Naive thymus-derived CD4-positive, alpha-beta T cell (primary cell): ENCODE measurements around the gene E4F1. TPM values are rescaled to one million over a fixed set of nuclear protein-coding genes. Genes with fewer than 3 reads are reported as not detected.

ENCODE experiments used
- ATAC-seq: fragments of 150-1000 bp; cut with Tn5 transposase; 2 replicates; pipeline ENCODE4 v1.10.0; 2021; ENCODE audit warnings: mild to moderate bottlenecking, moderate library complexity
- CTCF ChIA-PET: fragments of 350-600 bp; sonication (Branson Sonifier 250); formaldehyde crosslinking; loops from one replicate; lab custom pipeline; 2021; ENCODE audit warnings: antibody characterized with exemption; lab: Charles Lee
- POLR2A ChIA-PET: fragments of 350-600 bp; sonication (Branson Sonifier 250); formaldehyde crosslinking; loops from one replicate; lab custom pipeline; 2021; ENCODE audit warnings: antibody characterized with exemption, inconsistent platforms; lab: Charles Lee
- DNase-seq, 9 donors: peaks; one replicate each; pipeline versions ENCODE4 v3.0.0 to v3.0.0-alpha.2; 2020 to 2022; ENCODE audit warnings: mixed read lengths in 1 of 9
- H3K27ac ChIP-seq: one replicate; pipeline ENCODE4 v1.7.0; 2013; ENCODE audit warnings: mild to moderate bottlenecking, low read depth, low read length, moderate library complexity
- H3K27me3 ChIP-seq, 2 donors: one replicate each; pipeline ENCODE4 v1.7.0; 2013; ENCODE audit warnings: low read length in 2 of 2, mild to moderate bottlenecking in 2 of 2, moderate library complexity in 2 of 2; ENCODE audit not compliant: control insufficient read depth in 2 of 2, insufficient read depth in 2 of 2
- H3K36me3 ChIP-seq, 3 experiments: 1 replicate in 2 of 3; 2 replicates in 1 of 3; pipeline ENCODE4 v1.7.0; 2013; ENCODE audit warnings: low read length in 3 of 3, mild to moderate bottlenecking in 3 of 3, moderate library complexity in 1 of 3; ENCODE audit not compliant: insufficient read depth in 3 of 3, control insufficient read depth in 2 of 3
- H3K4me1 ChIP-seq, 2 donors: one replicate each; pipeline ENCODE4 v1.7.0; 2013; ENCODE audit warnings: low read length in 2 of 2, mild to moderate bottlenecking in 2 of 2, moderate library complexity in 1 of 2; ENCODE audit not compliant: control insufficient read depth in 2 of 2, insufficient read depth in 2 of 2
- H3K4me3 ChIP-seq: 2 replicates; pipeline ENCODE4 v1.7.0; 2013; ENCODE audit warnings: mild to moderate bottlenecking, low read length
- H3K9me3 ChIP-seq, 3 experiments: 1 replicate in 2 of 3; 2 replicates in 1 of 3; pipeline ENCODE4 v1.7.0; 2013; ENCODE audit warnings: low read length in 3 of 3; ENCODE audit not compliant: control insufficient read depth in 2 of 3
- H3K27ac Mint-ChIP-seq, 9 donors: one replicate each; pipeline ENCODE4 v1.8.0; 2020 to 2022; ENCODE audit warnings: mixed read lengths in 9 of 9, mild to moderate bottlenecking in 8 of 9, moderate library complexity in 5 of 9, inconsistent platforms in 2 of 9
- H3K27me3 Mint-ChIP-seq, 5 donors: one replicate each; pipeline ENCODE4 v1.8.0; 2021 to 2022; ENCODE audit warnings: mixed read lengths in 5 of 5, mild to moderate bottlenecking in 1 of 5
- H3K36me3 Mint-ChIP-seq, 5 donors: one replicate each; pipeline ENCODE4 v1.8.0; 2020 to 2022; ENCODE audit warnings: mixed read lengths in 5 of 5, mild to moderate bottlenecking in 3 of 5, inconsistent platforms in 1 of 5
- H3K4me1 Mint-ChIP-seq, 7 donors: one replicate each; pipeline ENCODE4 v1.8.0; 2020 to 2022; ENCODE audit warnings: mixed read lengths in 7 of 7, mild to moderate bottlenecking in 3 of 7, inconsistent platforms in 1 of 7
- H3K4me3 Mint-ChIP-seq, 10 donors: one replicate each; pipeline ENCODE4 v1.8.0; 2020 to 2022; ENCODE audit warnings: mild to moderate bottlenecking in 10 of 10, mixed read lengths in 10 of 10, moderate library complexity in 6 of 10, inconsistent platforms in 2 of 10
- H3K9me3 Mint-ChIP-seq, 11 donors: one replicate each; pipeline ENCODE4 v1.8.0; 2020 to 2022; ENCODE audit warnings: mixed read lengths in 11 of 11, mild to moderate bottlenecking in 4 of 11, inconsistent platforms in 1 of 11, moderate library complexity in 1 of 11
- intact Hi-C, 2 donors: fragments of 100-400 bp; cut with micrococcal nuclease; formaldehyde crosslinking; loops; one replicate each; pipeline ENCODE4 v1.15.1; 2023
- polyA plus RNA-seq, 2 donors: library from polyadenylated mRNA; unstranded; fragments of 300-500 nt; fragmentation: Illumina TruSeq; gene quantifications; one replicate each; pipeline ENCODE4 v1.2.3, GENCODE V29; 2021
- total RNA-seq, 6 experiments: library from RNA in 5 of 6; stranded (reverse) in 5 of 6; gene quantifications; 1 replicate in 5 of 6; 2 replicates in 1 of 6; pipeline ENCODE4 v1.2.3 and lab custom pipeline; 2021 to 2026

Gene E4F1
- total and polyA plus RNA-seq, 7 experiments from 2014 or later: 12.6 to 45.6 (median 33.6) TPM

GRCh38 chr16:2233872-2234812, 10.8 kb downstream of the E4F1 start:
- H3K36me3 ChIP-seq: peaks cover 0 to 67% (median 11%) of the 10 kb centered on the region in 3 experiments
- H3K4me1 ChIP-seq: no peaks in the 10 kb centered on the region
- H3K4me3 ChIP-seq: no peak overlapping the region
- H3K4me3 Mint-ChIP-seq: no peak overlapping the region
- ATAC-seq: no peak
- peak overlapping the region in 1 of 9 donors; percentile 46 for H3K27ac Mint-ChIP-seq
- intact Hi-C loops: no loop called here
- ChIA-PET POLR2A (no interaction called here), CTCF (no interaction called here)
- no peak overlapping the region for H3K27ac ChIP-seq
- H3K9me3 Mint-ChIP-seq: no peaks in the 10 kb centered on the region
- no peak for DNase-seq
- no peaks in the 10 kb centered on the region for H3K27me3 ChIP-seq
- H3K4me1 Mint-ChIP-seq: peaks cover 0 to 6% (median 0%) of the 10 kb centered on the region in 7 donors
- H3K27me3 Mint-ChIP-seq: no peaks in the 10 kb centered on the region
- peaks cover 0 to 33% (median 7%) of the 10 kb centered on the region in 5 donors for H3K36me3 Mint-ChIP-seq
- no peaks in the 10 kb centered on the region for H3K9me3 ChIP-seq

GRCh38 chr16:2234813-2235170, 11.4 kb downstream of the E4F1 start:
- H3K4me1 ChIP-seq: no peaks in the 10 kb centered on the region
- no peak for DNase-seq
- Mint-ChIP-seq H3K27me3 (no peaks in the 10 kb centered on the region), H3K36me3 (peaks cover 0 to 29% (median 7%) of the 10 kb centered on the region in 5 donors), H3K9me3 (no peaks in the 10 kb centered on the region), H3K4me1 (peaks cover 0 to 6% (median 0%) of the 10 kb centered on the region in 7 donors), H3K27ac (no peak overlapping the region), H3K4me3 (no peak overlapping the region)
- POLR2A ChIA-PET: no interaction called here
- H3K27me3 ChIP-seq: no peaks in the 10 kb centered on the region
- ATAC-seq: no peak
- no peak overlapping the region for H3K27ac ChIP-seq
- CTCF ChIA-PET: no interaction called here
- intact Hi-C loops: no loop called here
- H3K4me3 ChIP-seq: no peak overlapping the region
- H3K36me3 ChIP-seq: peaks cover 0 to 61% (median 10%) of the 10 kb centered on the region in 3 experiments
- H3K9me3 ChIP-seq: no peaks in the 10 kb centered on the region

- no peaks in the 10 kb centered on the region for H3K4me1 ChIP-seq
- POLR2A ChIA-PET: no interaction called here
- H3K27me3 ChIP-seq: no peaks in the 10 kb centered on the region
- H3K4me1 Mint-ChIP-seq: peaks cover 0 to 6% (median 0%) of the 10 kb centered on the region in 7 donors
- H3K36me3 Mint-ChIP-seq: peaks cover 0 to 24% (median 3%) of the 10 kb centered on the region in 5 donors
- no peaks in the 10 kb centered on the region for H3K27me3 Mint-ChIP-seq
- ATAC-seq (no peak), DNase-seq (no peak)
- H3K27ac Mint-ChIP-seq: no peak overlapping the region
- H3K4me3 Mint-ChIP-seq: no peak overlapping the region
- H3K9me3 Mint-ChIP-seq: no peaks in the 10 kb centered on the region
- peaks cover 0 to 56% (median 5%) of the 10 kb centered on the region in 3 experiments for H3K36me3 ChIP-seq
- H3K4me3 ChIP-seq: no peak overlapping the region
- no peak overlapping the region for H3K27ac ChIP-seq
- CTCF ChIA-PET: no interaction called here
- H3K9me3 ChIP-seq: no peaks in the 10 kb centered on the region
- intact Hi-C loops: no loop called here
These were observed 11.9 kb downstream of the E4F1 start for GRCh38 chr16:2235234-2235651.

- intact Hi-C loops: no loop called here
- ATAC-seq: no peak
- Mint-ChIP-seq H3K9me3 (no peaks in the 10 kb centered on the region), H3K36me3 (peaks cover 0 to 23% (median 3%) of the 10 kb centered on the region in 5 donors), H3K27me3 (no peaks in the 10 kb centered on the region), H3K27ac (no peak overlapping the region), H3K4me3 (no peak overlapping the region), H3K4me1 (peaks cover 0 to 6% (median 0%) of the 10 kb centered on the region in 7 donors)
- ChIA-PET POLR2A (no interaction called here), CTCF (no interaction called here)
- Histone ChIP-seq H3K36me3 (peaks cover 0 to 51% (median 5%) of the 10 kb centered on the region in 3 experiments), H3K4me3 (no peak overlapping the region), H3K9me3 (no peaks in the 10 kb centered on the region), H3K27ac (no peak overlapping the region), H3K4me1 (no peaks in the 10 kb centered on the region), H3K27me3 (no peaks in the 10 kb centered on the region)
- DNase-seq: no peak
These were observed 12.4 kb downstream of the E4F1 start for GRCh38 chr16:2235695-2236336.

- ChIA-PET CTCF (no interaction called here), POLR2A (no interaction called here)
- Mint-ChIP-seq H3K9me3 (no peaks in the 10 kb centered on the region), H3K27ac (no peak within 1 kb of the TSS), H3K4me1 (peaks cover 0 to 6% (median 0%) of the 10 kb centered on the region in 7 donors), H3K27me3 (no peaks in the 10 kb centered on the region), H3K4me3 (no peak within 1 kb of the TSS), H3K36me3 (peaks cover 0 to 19% (median 3%) of the 10 kb centered on the region in 5 donors)
- intact Hi-C loops: no loop called here
- Histone ChIP-seq H3K4me1 (no peaks in the 10 kb centered on the region), H3K36me3 (peaks cover 0 to 44% (median 3%) of the 10 kb centered on the region in 3 experiments), H3K27ac (no peak within 1 kb of the TSS), H3K9me3 (no peaks in the 10 kb centered on the region), H3K27me3 (no peaks in the 10 kb centered on the region), H3K4me3 (no peak within 1 kb of the TSS)
- no peak for ATAC-seq
- no peak for DNase-seq
These were observed 13.1 kb downstream of the E4F1 start, which contains the start of gene DNASE1L2 for GRCh38 chr16:2236337-2237101. Gene DNASE1L2, plus strand, starts transcription at chr16:2236444. Its CDS starts 373 bp downstream, at chr16:2236817.

GRCh38 chr16:2237102-2237482, 13.7 kb downstream of the E4F1 start:
- DNase-seq (no peak), ATAC-seq (no peak)
- POLR2A ChIA-PET: no interaction called here
- no peaks in the 10 kb centered on the region for H3K4me1 ChIP-seq
- H3K9me3 ChIP-seq: no peaks in the 10 kb centered on the region
- no peaks in the 10 kb centered on the region for H3K27me3 Mint-ChIP-seq
- no peaks in the 10 kb centered on the region for H3K9me3 Mint-ChIP-seq
- no peak overlapping the region for H3K27ac ChIP-seq
- no peak overlapping the region for H3K4me3 Mint-ChIP-seq
- H3K27ac Mint-ChIP-seq: no peak overlapping the region
- H3K4me3 ChIP-seq: no peak overlapping the region
- peaks cover 0 to 39% (median 0%) of the 10 kb centered on the region in 3 experiments for H3K36me3 ChIP-seq
- peaks cover 0 to 6% (median 0%) of the 10 kb centered on the region in 7 donors for H3K4me1 Mint-ChIP-seq
- CTCF ChIA-PET: no interaction called here
- no peaks in the 10 kb centered on the region for H3K27me3 ChIP-seq
- peaks cover 0 to 19% (median 3%) of the 10 kb centered on the region in 5 donors for H3K36me3 Mint-ChIP-seq
- intact Hi-C loops: no loop called here
